AG09319 (cell line): ENCODE measurements around the gene PLCB1.

Experiments
- DNase-seq: peaks from one replicate; pipeline ENCODE4 v3.0.0-alpha.2; 2010; ENCODE audit warnings: low read depth; ENCODE audit errors: extremely low read depth
- TF ChIP-seq, protein P1 (sequence below): IDR thresholded peaks from 2 replicates; pipeline ENCODE4 v1.5.1; 2011; ENCODE audit warnings: low read depth, mild to moderate bottlenecking, inconsistent platforms, low read length, moderate library complexity

PLCB1 gene

DNA sequence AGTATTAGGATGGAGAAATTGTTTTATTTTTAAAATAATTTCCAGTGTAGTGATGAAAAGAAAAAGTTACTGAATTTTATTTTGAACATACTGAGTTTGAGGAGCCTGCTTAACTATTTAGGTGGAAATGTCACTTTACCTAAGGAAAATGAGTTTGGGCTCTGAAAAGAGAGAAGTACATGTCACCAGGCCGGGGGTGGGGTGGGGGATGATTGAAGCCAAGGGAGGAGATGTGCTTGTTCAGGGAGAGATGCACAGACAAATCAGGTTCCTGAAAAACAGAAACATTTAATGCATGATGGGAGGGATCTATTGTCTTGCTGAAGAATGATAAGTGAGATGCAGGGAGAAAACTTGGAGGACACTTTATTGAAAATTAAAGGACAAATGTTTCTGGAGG lies 71.3 kb downstream of the PLCB1 start:
- TF ChIP-seq, protein P1, sequence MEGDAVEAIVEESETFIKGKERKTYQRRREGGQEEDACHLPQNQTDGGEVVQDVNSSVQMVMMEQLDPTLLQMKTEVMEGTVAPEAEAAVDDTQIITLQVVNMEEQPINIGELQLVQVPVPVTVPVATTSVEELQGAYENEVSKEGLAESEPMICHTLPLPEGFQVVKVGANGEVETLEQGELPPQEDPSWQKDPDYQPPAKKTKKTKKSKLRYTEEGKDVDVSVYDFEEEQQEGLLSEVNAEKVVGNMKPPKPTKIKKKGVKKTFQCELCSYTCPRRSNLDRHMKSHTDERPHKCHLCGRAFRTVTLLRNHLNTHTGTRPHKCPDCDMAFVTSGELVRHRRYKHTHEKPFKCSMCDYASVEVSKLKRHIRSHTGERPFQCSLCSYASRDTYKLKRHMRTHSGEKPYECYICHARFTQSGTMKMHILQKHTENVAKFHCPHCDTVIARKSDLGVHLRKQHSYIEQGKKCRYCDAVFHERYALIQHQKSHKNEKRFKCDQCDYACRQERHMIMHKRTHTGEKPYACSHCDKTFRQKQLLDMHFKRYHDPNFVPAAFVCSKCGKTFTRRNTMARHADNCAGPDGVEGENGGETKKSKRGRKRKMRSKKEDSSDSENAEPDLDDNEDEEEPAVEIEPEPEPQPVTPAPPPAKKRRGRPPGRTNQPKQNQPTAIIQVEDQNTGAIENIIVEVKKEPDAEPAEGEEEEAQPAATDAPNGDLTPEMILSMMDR, result no peak
- no peak for DNase-seq

DNA sequence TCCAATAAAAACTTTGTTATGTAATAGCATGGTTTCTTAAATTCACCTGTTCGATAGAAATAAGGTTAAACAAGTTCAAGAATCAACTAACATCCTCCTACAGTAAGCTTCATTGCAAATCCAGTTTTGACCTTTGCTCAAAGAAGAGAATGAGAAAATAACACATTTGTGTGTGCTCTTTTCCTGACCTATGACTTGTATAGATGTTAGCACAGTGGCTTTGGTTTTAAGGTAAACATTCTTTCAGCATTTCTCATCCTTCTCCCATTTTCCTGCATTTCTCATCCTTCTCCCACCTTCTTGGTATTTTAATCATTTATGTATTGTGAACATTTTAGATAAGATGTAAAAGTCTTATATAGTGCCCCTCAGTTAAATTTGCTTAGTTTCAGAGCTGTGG lies 73.9 kb downstream of the PLCB1 start:
- TF ChIP-seq, protein P1, result no peak
- no peak for DNase-seq

DNA sequence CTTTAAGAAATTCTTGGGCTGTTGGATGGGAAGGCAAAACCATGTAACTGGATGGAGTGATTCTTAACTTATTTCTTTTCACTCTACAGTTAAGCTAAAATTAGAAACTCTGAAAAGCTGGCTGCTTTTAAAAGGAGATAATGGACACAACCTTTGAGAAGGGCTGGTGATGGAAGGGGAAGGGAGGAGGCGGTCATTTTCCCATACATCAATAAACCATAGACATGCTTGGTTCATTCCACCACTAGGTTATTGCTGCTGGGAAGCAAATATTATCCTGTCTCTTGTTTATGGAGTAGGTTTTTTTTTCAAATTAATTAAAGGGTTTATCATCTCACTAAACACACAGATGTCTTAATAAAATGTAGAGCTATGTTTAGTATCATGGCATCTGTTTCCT lies 76.2 kb downstream of the PLCB1 start:
- TF ChIP-seq, protein P1, result no peak

DNA sequence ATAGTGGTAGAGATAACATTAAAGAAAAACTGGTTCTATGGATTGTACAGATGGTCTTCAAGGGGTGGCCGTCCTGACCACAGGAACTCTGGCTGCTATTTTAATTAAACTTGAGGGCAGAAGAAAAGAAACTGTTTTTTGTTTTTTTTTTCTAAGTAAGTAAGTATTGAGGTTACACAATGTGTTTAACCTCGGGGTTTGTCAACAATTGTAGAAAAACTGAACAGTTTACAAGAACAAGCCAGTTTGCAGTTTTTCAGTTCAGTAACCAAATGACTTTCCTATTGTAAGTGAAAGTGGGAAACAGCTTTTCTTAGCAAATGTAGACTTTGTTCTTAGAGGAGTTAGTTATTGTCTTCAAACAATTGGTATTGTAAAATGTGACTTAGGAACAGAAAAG lies 77.0 kb downstream of the PLCB1 start:
- DNase-seq, result no peak
- TF ChIP-seq, protein P1, result no peak

More for the DNA sequence above, 76.2 kb downstream of the PLCB1 start:
- no peak for DNase-seq

DNA sequence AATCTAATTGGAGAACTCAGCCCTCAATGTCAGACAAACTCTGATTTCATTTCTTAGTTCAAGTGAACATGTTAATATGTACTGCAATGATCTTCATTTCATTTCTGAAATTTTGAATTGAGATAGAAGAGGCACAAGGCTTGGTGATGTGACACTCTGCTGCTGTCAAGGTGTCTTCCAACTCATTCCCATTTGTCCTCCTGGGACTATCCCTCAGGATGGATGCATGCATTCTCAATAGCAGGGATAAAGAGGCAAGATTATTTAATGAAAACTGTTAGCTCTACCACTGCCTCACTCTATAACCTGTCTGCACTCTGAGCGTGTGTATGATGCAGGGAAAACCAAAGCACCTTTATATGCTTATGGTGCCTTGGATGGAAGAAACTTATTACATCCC lies 78.7 kb downstream of the PLCB1 start:
- no peak for DNase-seq
- TF ChIP-seq, protein P1, result no peak

DNA sequence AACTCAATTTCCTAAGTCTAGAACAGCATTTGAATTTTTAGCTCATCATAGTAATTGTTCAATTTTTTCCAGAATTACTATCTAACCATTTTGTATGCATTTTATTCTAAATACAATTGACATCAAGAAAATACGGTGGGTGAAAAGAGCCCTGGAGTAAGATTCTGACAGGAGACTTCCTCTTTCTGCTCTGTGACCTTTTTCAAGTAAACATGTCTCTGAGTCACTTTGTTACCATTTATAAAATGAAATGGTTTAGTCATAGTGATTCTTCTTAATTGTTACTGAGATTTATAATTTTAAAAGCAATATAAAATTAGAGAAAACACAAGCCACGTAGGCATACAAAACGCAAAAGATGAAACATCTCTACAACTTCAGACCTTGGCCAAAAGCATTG lies 80.2 kb downstream of the PLCB1 start:
- no peak for DNase-seq
- TF ChIP-seq, protein P1, result no peak

DNA sequence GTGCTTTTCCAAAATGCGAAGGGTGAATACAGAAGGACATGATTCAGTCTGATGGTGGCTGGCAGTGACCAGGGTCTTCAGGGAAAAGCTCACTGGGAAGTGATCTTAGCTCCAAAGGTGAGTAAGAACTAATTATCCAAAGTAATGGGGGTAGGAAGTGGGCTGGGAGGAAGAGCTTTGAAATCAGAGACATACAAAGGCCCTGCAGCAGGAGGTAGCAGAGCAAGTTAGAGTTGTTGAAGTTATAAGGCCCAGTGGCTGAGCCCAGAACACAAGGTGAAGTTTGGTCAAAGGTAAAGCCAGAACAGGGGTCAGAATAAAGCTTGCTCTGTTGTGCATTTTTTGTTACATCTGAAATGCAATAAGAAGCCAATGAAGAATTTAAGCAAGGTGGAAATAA lies 81.2 kb downstream of the PLCB1 start:
- TF ChIP-seq, protein P1, result no peak
- no peak for DNase-seq
